SU-DHL-6 (cell line): ENCODE data around the gene HADH.

Experiments used
- EZH2phosphoT487 ChIP-seq: fragments of 200-600 bp; sonication (generic), shearing (Covaris generic); conservative IDR thresholded peaks from 2 replicates; pipeline ENCODE4 v1.6.1; 2018; ENCODE audit warnings: mild to moderate bottlenecking, antibody characterized with exemption, low read length, moderate library complexity, mixed read lengths
- TF ChIP-seq, protein P1 (sequence below): fragments of 200-600 bp; sonication (generic); IDR thresholded peaks from one replicate; pipeline ENCODE4 v1.5.1; 2017; ENCODE audit warnings: antibody characterized with exemption, mild to moderate bottlenecking, low read length, moderate library complexity; ENCODE audit not compliant: insufficient read depth, poor library complexity, severe bottlenecking

DNA sequence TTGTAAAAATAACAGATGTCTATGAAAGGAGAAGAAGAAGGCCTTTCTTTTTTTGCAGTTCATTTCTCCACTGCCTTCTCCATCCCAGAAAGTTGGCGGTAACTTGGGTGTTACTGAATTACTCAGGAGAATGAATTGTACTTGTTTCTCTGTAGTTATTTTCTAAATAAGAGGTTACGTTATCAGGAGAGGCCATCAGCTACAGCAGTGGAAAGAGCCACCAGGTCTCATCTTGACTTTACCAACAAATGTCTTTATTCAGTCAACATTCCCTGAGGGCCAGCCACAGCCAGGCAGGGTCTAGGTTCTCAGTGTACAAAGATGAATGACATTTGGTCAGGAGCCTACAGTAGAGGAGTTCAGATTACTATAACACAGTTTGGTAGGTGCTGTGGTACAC is 8.1 kb downstream of the HADH start:
- TF ChIP-seq, protein P1, sequence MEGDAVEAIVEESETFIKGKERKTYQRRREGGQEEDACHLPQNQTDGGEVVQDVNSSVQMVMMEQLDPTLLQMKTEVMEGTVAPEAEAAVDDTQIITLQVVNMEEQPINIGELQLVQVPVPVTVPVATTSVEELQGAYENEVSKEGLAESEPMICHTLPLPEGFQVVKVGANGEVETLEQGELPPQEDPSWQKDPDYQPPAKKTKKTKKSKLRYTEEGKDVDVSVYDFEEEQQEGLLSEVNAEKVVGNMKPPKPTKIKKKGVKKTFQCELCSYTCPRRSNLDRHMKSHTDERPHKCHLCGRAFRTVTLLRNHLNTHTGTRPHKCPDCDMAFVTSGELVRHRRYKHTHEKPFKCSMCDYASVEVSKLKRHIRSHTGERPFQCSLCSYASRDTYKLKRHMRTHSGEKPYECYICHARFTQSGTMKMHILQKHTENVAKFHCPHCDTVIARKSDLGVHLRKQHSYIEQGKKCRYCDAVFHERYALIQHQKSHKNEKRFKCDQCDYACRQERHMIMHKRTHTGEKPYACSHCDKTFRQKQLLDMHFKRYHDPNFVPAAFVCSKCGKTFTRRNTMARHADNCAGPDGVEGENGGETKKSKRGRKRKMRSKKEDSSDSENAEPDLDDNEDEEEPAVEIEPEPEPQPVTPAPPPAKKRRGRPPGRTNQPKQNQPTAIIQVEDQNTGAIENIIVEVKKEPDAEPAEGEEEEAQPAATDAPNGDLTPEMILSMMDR, result no peak
- TF ChIP-seq EZH2phosphoT487, result no peak
